ENCODE data around the gene SEPTIN10.

SEPTIN10 gene

DNA sequence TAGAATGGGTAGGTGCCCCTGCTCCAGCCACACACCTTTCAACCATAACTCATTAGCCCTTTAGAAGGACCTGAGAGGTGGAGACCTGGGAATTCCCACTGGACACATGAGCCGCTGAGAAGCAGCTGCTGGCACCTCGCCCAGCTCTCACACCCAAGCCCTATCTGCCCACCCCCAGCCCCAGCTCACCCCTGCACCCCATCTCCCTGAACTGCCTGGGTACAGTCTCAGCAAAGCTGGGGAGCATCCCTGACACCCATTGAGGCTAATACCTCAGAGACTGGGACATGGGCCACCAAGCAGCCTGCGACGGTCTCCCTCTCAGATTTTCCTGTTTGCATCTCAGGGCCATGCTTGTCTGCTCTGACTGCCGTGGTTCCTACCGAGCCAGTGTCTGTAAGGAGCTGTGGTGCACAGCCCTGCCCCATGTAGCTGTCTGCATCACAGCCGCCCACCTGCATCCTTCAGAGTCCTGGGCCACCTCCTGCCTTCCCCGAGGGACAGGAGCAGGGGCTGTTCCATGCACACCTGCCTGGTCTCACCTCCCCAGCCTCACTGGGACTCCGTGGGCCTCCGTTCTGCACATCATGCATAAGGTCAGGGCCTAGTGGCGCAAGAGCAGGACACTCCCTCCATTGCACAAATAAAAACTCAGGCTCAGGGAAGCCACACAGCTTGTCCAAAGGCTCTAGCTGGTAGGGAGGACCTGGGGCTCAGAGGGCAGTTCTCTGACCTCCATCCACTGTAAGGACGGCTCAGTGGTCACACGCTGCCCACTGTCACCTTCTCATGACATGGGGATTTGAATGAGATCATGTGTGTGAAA is 90.0 kb downstream of the SEPTIN10 start:
- H3K4me1 ChIP-seq (ENCODE audit: control insufficient read depth, insufficient read depth, low read length), result no peaks in the 10 kb centered on the region

DNA sequence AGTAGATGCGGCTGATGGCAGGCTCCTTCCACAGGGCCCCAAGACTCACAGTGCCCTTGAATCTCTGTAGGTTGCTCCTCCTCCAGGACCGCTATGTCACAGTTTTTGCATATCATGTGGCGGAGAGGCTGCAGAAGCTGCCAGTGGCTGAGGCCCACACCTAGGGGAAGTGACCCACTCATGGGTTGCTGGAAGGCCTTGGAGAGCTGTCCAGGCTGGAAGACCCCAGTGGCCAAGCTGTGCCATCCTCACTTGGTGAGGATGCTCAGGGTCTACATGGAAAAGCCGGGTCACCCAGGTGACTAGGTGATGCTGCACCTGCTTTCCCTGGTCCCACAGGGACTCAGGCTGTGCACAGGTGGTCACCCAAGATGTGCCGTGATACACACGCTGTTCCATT is 90.6 kb downstream of the SEPTIN10 start:
- Histone ChIP-seq H3K36me3 (ENCODE audit: control insufficient read depth, insufficient read depth, low read length) (no peaks in the 10 kb centered on the region), H3K9me3 (ENCODE audit: control insufficient read depth, insufficient read depth, low read length) (no peaks in the 10 kb centered on the region), H3K4me1 (ENCODE audit: control insufficient read depth, insufficient read depth, low read length) (no peaks in the 10 kb centered on the region), H3K4me3 (ENCODE audit: low read depth, low read length) (no peak overlapping the region), H3K9ac (ENCODE audit: low read depth, low read length) (no peak overlapping the region), H3K27me3 (ENCODE audit: control insufficient read depth, insufficient read depth, low read length) (no peaks in the 10 kb centered on the region)

More for the DNA sequence above, 90.0 kb downstream of the SEPTIN10 start:
- H3K9ac ChIP-seq (ENCODE audit: low read depth, low read length), result no peak overlapping the region
- no peaks in the 10 kb centered on the region for H3K9me3 ChIP-seq (ENCODE audit: control insufficient read depth, insufficient read depth, low read length)
- no peak overlapping the region for H3K4me3 ChIP-seq (ENCODE audit: low read depth, low read length)
- H3K36me3 ChIP-seq (ENCODE audit: control insufficient read depth, insufficient read depth, low read length), result no peaks in the 10 kb centered on the region
- no peaks in the 10 kb centered on the region for H3K27me3 ChIP-seq (ENCODE audit: control insufficient read depth, insufficient read depth, low read length)

DNA sequence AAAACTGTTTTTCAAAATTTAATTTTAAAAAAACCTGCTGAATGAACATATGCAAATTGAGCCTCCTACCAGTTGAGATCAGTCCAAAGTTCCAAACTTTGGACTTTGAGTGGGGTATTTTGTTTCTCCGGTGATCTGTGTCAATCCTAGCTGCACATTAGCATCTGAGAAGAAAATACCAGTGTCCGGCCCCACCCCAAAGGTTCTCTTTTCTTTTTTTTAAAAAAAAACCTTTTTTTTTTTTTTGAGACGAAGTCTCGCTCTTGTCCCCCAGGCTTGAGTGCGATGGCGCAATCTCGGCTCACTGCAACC is 91.7 kb downstream of the SEPTIN10 start:
- no peaks in the 10 kb centered on the region for H3K9me3 ChIP-seq (ENCODE audit: control insufficient read depth, insufficient read depth, low read length)
- no peaks in the 10 kb centered on the region for H3K36me3 ChIP-seq (ENCODE audit: control insufficient read depth, insufficient read depth, low read length)
- H3K4me1 ChIP-seq (ENCODE audit: control insufficient read depth, insufficient read depth, low read length), result no peaks in the 10 kb centered on the region

DNA sequence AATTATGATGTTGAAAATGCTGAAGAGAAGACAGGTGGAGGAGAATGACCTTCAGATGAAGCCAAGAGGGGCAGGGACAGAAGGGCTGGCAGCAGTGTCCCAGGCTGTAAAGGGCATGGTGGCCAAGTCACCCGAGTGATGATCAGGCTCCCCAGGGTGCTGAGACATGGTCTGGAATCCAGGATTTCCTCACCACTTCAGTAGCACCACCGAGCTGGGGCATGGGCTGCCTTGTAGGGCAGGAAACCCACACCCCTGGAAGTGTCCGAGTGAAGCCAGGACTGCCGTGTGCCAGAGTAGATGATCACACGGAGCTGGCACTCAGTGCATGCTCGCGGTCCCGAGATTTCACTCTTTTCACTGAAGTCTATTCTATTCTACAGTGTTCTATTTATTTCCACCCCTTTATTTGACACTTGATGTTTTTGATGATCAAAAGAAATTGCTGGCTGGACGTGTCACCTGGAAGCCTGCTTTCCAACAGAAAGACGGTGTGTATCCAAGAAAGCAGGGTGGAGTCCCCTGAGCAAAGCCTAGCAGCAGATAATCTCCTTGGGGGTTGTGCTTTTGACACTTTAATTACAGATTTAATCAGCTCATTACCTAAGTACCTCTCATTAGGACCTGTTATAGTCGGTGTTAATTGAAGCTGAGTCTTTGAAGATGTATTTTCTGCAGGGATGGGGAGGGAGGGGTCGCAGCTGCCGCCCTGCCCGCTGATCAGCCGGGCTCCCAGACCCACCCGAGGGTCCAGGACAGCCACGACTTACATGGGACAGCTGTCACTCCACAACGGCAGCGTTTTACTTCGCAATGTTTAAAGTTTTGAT is 92.3 kb downstream of the SEPTIN10 start:
- H3K27me3 ChIP-seq (ENCODE audit: control insufficient read depth, insufficient read depth, low read length), result no peaks in the 10 kb centered on the region
- H3K36me3 ChIP-seq (ENCODE audit: control insufficient read depth, insufficient read depth, low read length), result no peaks in the 10 kb centered on the region
- H3K4me3 ChIP-seq (ENCODE audit: low read depth, low read length), result no peak overlapping the region
- H3K4me1 ChIP-seq (ENCODE audit: control insufficient read depth, insufficient read depth, low read length), result no peaks in the 10 kb centered on the region
- H3K9ac ChIP-seq (ENCODE audit: low read depth, low read length), result no peak overlapping the region
- H3K9me3 ChIP-seq (ENCODE audit: control insufficient read depth, insufficient read depth, low read length), result no peaks in the 10 kb centered on the region

More for the DNA sequence above, 91.7 kb downstream of the SEPTIN10 start:
- H3K9ac ChIP-seq (ENCODE audit: low read depth, low read length), result no peak overlapping the region
- H3K4me3 ChIP-seq (ENCODE audit: low read depth, low read length), result no peak overlapping the region
- H3K27me3 ChIP-seq (ENCODE audit: control insufficient read depth, insufficient read depth, low read length), result no peaks in the 10 kb centered on the region

DNA sequence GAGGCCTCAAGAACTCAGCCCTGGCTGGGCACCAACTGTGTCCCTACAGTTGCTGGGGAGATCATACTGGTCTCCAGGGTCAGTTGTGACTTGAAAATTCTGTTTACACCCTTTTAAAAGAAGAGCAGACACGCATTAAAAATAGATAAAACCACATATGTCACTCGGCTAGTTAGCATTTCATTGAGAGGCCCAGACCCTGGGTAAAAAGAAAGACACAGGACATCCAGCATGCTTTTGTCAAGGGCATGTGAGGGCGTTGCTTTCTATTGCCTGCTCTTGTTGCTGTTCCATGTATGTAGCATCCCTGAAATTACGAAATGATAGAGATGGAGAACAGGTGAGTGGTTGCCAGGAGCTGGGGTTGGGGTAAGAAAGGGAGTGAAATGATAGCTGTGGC is 94.3 kb downstream of the SEPTIN10 start:
- no peaks in the 10 kb centered on the region for H3K4me1 ChIP-seq (ENCODE audit: control insufficient read depth, insufficient read depth, low read length)

DNA sequence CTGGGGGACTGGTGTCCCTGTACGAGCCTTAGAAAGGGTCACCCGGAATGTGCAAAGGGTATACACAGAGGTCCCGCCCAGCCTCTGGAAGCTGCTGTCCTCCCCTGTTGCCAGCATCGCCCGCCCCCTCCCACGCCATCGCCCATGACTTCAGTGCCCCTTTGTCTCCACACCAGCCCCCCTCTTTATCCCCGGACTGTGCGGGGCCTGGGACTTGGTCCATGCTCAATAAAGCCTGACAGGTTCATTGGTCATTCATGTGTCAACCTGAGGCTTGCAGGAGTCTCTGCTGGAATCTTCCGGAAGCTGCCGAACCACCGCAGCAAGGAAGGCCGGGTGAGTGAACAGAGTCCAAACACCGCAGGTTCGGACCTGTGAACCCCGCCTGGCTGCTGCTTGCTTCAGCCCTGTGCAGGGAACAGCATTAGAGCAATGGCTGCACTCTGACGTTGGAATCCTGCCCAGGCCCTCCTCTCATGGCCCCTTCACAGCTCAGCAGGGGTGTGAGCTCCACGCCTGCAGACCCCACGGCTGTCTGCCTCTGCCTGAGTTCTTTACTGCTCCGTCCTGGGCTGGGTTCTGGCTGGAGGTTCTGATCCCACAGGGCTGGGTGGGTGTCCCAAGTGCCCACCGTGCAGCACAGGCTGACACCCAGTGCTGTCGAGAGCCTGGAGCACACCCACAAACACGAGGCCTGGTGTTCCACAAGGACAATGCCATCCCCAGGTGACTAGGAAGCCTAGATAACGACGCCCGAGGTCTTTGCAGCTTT is 96.5 kb downstream of the SEPTIN10 start:
- H3K4me1 ChIP-seq (ENCODE audit: control insufficient read depth, insufficient read depth, low read length), result no peaks in the 10 kb centered on the region
- no peak overlapping the region for H3K4me3 ChIP-seq (ENCODE audit: low read depth, low read length)
- H3K36me3 ChIP-seq (ENCODE audit: control insufficient read depth, insufficient read depth, low read length), result no peaks in the 10 kb centered on the region
- no peaks in the 10 kb centered on the region for H3K27me3 ChIP-seq (ENCODE audit: control insufficient read depth, insufficient read depth, low read length)
- no peak overlapping the region for H3K9ac ChIP-seq (ENCODE audit: low read depth, low read length)
- no peaks in the 10 kb centered on the region for H3K9me3 ChIP-seq (ENCODE audit: control insufficient read depth, insufficient read depth, low read length)

More for the DNA sequence above, 94.3 kb downstream of the SEPTIN10 start:
- H3K36me3 ChIP-seq (ENCODE audit: control insufficient read depth, insufficient read depth, low read length), result no peaks in the 10 kb centered on the region
- no peak overlapping the region for H3K9ac ChIP-seq (ENCODE audit: low read depth, low read length)
- no peaks in the 10 kb centered on the region for H3K9me3 ChIP-seq (ENCODE audit: control insufficient read depth, insufficient read depth, low read length)
- H3K4me3 ChIP-seq (ENCODE audit: low read depth, low read length), result no peak overlapping the region
- no peaks in the 10 kb centered on the region for H3K27me3 ChIP-seq (ENCODE audit: control insufficient read depth, insufficient read depth, low read length)

DNA sequence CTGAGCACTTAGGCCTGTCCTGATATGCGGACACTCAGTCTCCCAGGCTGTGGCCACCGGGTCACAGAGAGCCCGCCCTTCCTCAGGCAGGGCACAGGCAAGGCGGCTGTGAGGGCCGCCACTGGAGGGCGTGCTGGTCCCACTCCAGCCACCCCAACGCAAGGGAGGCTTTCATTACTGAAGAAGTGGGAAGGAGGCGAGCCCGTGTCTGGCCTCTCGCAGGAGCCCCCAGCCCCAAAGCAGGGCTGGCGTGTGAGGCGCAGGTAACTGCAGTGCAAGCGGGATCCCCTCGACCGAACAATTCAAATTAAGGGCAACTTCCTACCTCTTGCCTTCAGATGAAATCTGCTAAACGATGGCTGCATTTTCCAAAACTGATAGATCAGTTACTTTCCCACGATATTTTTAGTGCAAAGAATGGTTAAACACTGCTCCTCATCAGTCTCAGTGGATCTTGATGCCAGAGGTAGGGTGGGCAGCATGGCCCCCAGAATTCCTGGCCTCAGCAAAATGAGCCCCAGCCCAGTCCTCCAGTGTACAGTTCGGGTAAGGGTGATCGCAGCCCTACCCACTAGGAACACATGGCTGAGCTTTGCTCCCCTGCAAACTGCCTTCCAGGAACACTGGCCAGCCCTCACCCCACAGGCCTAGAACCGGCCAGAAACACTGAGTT is 97.2 kb downstream of the SEPTIN10 start:
- Histone ChIP-seq H3K36me3 (ENCODE audit: control insufficient read depth, insufficient read depth, low read length) (no peaks in the 10 kb centered on the region), H3K4me3 (ENCODE audit: low read depth, low read length) (no peak overlapping the region), H3K9me3 (ENCODE audit: control insufficient read depth, insufficient read depth, low read length) (no peaks in the 10 kb centered on the region), H3K27me3 (ENCODE audit: control insufficient read depth, insufficient read depth, low read length) (no peaks in the 10 kb centered on the region), H3K9ac (ENCODE audit: low read depth, low read length) (no peak overlapping the region), H3K4me1 (ENCODE audit: control insufficient read depth, insufficient read depth, low read length) (no peaks in the 10 kb centered on the region)

DNA sequence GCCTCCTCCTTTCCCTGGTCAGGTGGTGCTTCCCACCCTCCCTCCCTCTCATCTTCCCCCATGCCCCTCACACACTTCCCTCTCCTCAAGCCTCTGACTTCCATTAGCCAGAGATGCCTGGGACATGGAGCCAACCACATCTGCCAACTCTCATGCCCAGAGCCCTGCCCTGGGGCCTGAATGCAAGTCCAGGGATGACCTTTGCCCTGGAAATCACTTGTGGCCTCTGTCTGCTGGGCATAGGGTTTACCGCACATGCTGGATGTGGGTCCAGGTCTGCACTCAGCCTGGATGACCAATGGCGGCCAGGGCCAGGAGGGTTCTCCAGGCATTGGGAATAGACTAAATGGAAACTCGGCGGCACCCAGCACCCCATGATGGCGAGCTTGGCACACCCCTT is 98.9 kb downstream of the SEPTIN10 start:
- no peaks in the 10 kb centered on the region for H3K9me3 ChIP-seq (ENCODE audit: control insufficient read depth, insufficient read depth, low read length)
- H3K4me3 ChIP-seq (ENCODE audit: low read depth, low read length), result no peak overlapping the region
- H3K9ac ChIP-seq (ENCODE audit: low read depth, low read length), result no peak overlapping the region
- no peaks in the 10 kb centered on the region for H3K4me1 ChIP-seq (ENCODE audit: control insufficient read depth, insufficient read depth, low read length)
- no peaks in the 10 kb centered on the region for H3K27me3 ChIP-seq (ENCODE audit: control insufficient read depth, insufficient read depth, low read length)
- no peaks in the 10 kb centered on the region for H3K36me3 ChIP-seq (ENCODE audit: control insufficient read depth, insufficient read depth, low read length)

DNA sequence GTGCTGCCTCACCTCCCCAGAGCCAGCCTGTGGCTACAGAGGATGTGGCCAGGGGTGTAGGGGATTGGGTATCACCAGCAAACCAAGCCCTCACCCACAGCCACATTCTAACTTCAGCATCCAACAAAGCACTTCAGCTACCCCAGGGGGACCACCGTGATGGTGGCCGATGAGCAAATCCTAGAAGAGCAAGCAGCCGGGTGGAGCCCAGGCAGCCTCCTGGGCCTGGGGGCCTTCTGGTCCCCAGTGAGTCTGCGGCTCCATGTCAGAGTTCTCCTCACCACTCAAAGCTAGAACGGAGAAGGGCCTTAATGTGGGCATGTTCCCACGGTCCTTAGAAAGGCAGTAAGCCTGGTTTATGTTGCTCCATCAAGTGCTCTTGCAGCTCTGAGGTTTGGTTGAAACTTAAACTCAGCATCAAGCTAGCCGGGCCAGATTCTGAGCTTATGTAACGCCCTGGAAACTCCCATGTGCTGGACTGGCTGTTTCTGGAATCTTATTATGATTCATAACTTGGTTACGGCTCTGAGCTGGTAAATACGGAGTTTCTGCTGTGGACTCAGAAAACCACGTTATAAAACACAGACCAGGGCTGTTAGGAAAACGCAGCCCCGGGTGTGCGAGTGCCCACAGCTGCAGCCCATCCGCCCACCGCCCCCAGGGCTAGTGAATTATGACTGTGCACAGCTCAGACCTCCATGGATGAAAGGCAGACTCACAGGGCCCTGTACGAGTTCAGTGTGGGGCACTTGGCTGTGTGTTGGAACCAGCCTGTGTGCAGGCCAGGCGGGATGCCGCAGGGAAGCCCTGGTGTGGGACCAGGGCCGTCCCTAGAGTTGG is 99.8 kb downstream of the SEPTIN10 start:
- H3K27me3 ChIP-seq (ENCODE audit: control insufficient read depth, insufficient read depth, low read length), result no peaks in the 10 kb centered on the region
- no peaks in the 10 kb centered on the region for H3K36me3 ChIP-seq (ENCODE audit: control insufficient read depth, insufficient read depth, low read length)
- H3K9me3 ChIP-seq (ENCODE audit: control insufficient read depth, insufficient read depth, low read length), result no peaks in the 10 kb centered on the region
- H3K9ac ChIP-seq (ENCODE audit: low read depth, low read length), result no peak overlapping the region
- H3K4me1 ChIP-seq (ENCODE audit: control insufficient read depth, insufficient read depth, low read length), result no peaks in the 10 kb centered on the region
- H3K4me3 ChIP-seq (ENCODE audit: low read depth, low read length), result no peak overlapping the region

DNA sequence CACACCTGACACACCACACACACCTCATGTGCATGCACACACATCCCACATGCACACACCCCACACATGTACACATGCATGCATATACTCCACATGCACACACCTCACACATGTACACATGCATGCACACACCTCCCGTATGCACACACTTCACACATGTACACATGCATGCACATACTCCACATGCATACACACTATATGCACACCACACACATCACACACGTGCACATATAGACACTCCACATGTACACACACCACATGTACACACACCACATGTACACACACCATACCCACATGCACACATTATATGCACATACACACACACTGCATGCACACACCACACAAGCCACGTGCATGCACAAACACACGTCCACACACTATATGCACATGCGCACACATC is 100.5 kb downstream of the SEPTIN10 start:
- Histone ChIP-seq H3K27me3 (ENCODE audit: control insufficient read depth, insufficient read depth, low read length) (no peaks in the 10 kb centered on the region), H3K9ac (ENCODE audit: low read depth, low read length) (no peak overlapping the region), H3K4me3 (ENCODE audit: low read depth, low read length) (no peak overlapping the region), H3K9me3 (ENCODE audit: control insufficient read depth, insufficient read depth, low read length) (no peaks in the 10 kb centered on the region), H3K36me3 (ENCODE audit: control insufficient read depth, insufficient read depth, low read length) (no peaks in the 10 kb centered on the region), H3K4me1 (ENCODE audit: control insufficient read depth, insufficient read depth, low read length) (no peaks in the 10 kb centered on the region)

All from iPS-15b (cell line).